GM12891 (cell line): Measurements from ENCODE around the gene PLA2G10.

Experiments
- DNase-seq: peaks from one replicate; pipeline ENCODE4 v3.0.0; 2011; ENCODE audit warnings: low spot score; ENCODE audit not compliant: insufficient read length
- FAIRE-seq: peaks from 2 replicates; lab custom pipeline; 2011; peaks lifted over from hg19 to GRCh38; lab: Jason Lieb, UNC
- PAX5 ChIP-seq: IDR thresholded peaks from 2 replicates; pipeline ENCODE4 v1.6.1; 2011; ENCODE audit warnings: low read length, moderate library complexity, mild to moderate bottlenecking; ENCODE audit not compliant: insufficient read depth, severe bottlenecking
- POLR2A ChIP-seq: IDR thresholded peaks from 2 replicates; pipeline ENCODE4 v1.6.1; 2011; ENCODE audit warnings: low read depth, low read length, control low read depth
- POLR2AphosphoS5 ChIP-seq: IDR thresholded peaks from 2 replicates; pipeline ENCODE4 v1.6.1; 2011; ENCODE audit warnings: low read depth, low read length, control low read depth
- POU2F2 ChIP-seq: IDR thresholded peaks from 2 replicates; pipeline ENCODE4 v1.6.1; 2011; ENCODE audit warnings: low read depth, mild to moderate bottlenecking, control low read depth, low read length, moderate library complexity
- SPI1 ChIP-seq: IDR thresholded peaks from 2 replicates; pipeline ENCODE4 v1.6.1; 2011; ENCODE audit warnings: low read depth, low read length, control low read depth
- TAF1 ChIP-seq: IDR thresholded peaks from 2 replicates; pipeline ENCODE4 v1.6.1; 2011; ENCODE audit warnings: low read depth, low read length, control low read depth

Gene PLA2G10

GRCh38 chr16:14629919-14630619 is 64.0 kb downstream of the PLA2G10 start, which contains the start of gene PARN:
Gene PARN (minus strand): TSS chr16:14630260. CDS start chr16:14630125, 135 bp downstream.
- DNase-seq (peak; percentile 91), FAIRE-seq (peak; percentile 93)
- TF ChIP-seq POU2F2 (peak; percentile 27; the same call in 1 of the 2 replicates), POLR2A (peak; percentile 92), POLR2AphosphoS5 (peak; percentile 91), TAF1 (peak; percentile 71; the same call in 1 of the 2 replicates), SPI1 (no peak), PAX5 (no peak)

GRCh38 chr16:14629612-14629918 is 64.5 kb downstream of the PLA2G10 start:
- TF ChIP-seq POU2F2 (no peak), POLR2AphosphoS5 (no peak), PAX5 (no peak), SPI1 (no peak), POLR2A (no peak), TAF1 (no peak)
- DNase-seq (no peak), FAIRE-seq (no peak)

- DNase-seq (no peak), FAIRE-seq (peak; percentile 54)
- TF ChIP-seq POLR2A, result 0 out of 2 replicates have a peak, but pooled peaks have one; percentile 7
- TF ChIP-seq POU2F2, result no peak
- TF ChIP-seq POLR2AphosphoS5, result no peak
Observed at GRCh38 chr16:14628806-14629611, 65.1 kb downstream of the PLA2G10 start.

GRCh38 chr16:14627078-14627477 is 67.0 kb downstream of the PLA2G10 start:
- DNase-seq, result no peak
- TF ChIP-seq POLR2AphosphoS5 (no peak), TAF1 (no peak), SPI1 (no peak), PAX5 (no peak), POLR2A (no peak), POU2F2 (no peak)
- FAIRE-seq, result no peak
